MV-4-11 (cell line): ENCODE results near the gene PRKCQ.
"Not testable (repeated sequence)": the region's sequence is repeated elsewhere in the genome, so short reads cannot be mapped to it uniquely, and the experiment has no call there.

Experiments
- DNase-seq: peaks from one replicate; lab custom pipeline; 2025; lab: John Stamatoyannopoulos, UW

Gene PRKCQ

DNA sequence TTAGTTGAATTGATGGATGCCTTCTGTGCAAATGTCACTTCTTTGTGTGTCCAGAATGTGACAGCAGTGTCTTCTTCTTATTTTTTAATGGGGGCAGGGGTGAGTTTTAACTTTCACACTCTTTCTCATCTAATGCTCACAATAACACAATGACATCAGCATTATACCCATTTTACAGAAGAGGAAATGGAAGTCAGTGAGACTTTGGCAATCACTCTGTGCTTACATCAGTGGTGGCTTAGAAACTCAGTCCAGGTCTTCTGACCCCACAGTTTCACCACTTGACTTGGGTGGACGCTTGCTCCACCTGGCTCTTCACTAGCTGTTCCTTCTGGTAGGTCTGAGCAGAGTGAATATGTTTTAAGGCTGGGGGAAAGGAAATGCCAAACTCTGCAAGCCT lies 124.0 kb downstream of the PRKCQ start:
- no peak for DNase-seq

DNA sequence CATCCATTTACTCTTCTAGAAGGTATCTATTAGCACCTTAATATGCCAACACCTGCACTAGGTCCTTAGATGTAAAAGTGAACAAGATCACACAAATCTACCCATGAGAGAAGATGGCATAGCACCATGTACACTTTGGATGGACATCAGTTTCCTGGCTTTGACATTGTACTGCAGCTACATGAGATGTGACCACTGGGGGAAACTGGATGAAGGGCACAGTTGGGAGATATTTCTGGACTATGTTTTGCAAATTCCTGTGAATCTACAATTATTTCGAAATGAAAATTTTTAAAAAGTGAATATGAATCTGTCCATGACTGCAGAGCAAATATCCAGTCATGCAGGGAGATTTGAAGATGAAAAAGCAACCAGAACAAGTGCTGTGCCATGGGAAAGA lies 124.5 kb downstream of the PRKCQ start:
- no peak for DNase-seq

DNA sequence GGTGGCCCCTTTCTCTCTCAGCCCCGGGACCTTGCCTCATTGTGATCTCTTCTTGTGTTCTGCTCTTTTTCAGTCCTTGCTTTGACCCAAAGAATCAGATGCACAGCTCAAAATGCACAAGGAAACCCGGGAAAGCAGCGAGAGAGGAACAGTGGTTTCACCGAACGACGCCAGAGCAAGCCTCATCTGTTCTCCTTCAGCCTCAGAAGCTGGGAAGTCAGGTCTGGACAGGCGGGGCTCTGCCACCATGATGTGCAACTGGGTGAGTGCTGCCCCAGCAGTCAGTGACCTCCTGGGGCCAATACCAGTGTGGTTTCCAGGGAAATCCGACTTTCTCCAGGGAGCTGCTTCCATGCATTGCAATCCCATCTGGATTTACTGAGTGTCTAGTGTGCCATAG lies 133.4 kb downstream of the PRKCQ start:
- no peak for DNase-seq

DNA sequence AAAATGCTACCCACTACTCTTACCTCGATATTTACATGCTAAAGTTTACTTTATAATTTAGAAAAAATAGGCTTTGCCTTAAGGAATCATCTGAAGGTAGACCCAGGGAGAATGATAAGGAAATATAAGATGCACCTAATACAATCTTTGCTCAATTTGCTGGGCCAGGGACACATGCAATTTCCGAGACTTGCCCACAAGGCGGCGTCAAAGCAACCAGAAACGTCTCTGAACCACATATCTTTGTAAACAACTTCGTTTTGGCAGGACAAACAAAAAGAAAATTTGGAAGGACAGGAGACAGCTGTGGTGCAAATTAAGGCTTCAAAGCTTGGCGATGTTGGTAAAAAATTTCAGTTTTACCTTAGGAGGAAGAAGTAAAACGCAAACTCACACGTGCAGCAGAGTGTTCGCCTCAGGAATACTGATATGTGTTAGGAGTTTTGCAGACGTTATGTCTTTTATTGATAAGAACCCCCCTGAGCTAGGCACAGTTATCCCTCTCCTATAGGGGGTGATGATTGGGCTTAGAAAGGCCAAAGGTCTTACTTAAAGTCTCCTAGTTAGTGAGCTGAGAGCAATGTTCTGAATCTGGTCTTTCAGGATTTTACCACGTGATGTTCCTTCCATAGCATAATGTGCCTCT lies 134.3 kb downstream of the PRKCQ start:
- peak; percentile 52 for DNase-seq

DNA sequence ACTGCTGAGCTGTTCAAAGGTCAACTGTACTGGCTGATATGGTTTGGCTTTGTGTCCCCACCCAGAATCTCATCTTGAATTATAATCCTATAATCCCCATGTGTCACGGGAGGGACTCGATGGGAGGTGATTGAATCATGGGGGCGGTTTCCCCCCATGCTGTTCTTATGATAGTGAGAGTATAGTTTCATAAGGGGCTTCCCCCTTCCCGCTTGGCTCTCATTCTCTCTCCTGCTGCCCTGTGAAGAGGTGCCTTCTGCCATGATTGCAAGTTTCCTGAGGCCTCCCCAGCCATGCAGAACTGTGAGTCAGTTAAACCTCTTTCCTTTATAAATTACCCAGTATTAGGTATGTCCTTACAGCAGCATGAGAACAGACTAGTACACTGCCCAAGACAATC lies 140.2 kb downstream of the PRKCQ start:
- not testable (repeated sequence) for DNase-seq

DNA sequence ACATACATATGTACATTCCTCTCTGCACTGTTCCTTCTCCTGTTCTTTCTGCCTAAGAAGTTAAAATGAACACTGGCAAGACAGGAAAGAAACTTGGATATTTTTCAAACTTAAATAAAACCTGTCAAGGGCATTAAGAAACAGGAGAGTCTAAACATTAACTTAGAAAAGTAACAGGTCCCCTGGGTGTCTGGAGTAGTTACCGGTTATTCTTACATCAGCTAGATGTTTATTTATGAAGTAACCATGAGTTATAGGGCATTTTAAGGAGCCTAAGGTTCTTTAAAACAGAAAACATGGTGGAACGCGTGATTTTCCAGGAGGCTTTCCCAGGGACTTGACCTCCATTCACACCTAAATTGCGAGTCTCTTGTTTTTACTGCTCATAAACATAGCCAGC lies 148.2 kb downstream of the PRKCQ start:
- no peak for DNase-seq

DNA sequence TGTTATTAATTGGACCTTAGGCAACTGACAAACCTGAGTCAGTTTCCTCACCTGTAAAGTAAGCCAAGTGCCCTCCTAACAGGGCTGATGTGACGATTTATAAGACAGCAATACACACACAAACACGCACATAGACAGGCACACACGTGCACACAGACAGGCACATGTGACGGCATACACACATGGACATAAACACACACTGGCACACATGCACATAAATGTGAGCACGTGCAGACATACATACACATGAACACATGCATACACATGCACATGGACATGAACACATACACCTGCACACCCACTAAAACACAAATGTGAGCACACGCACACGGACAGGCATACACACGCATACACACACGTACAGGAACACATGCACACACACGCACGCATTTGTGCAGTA lies 148.9 kb downstream of the PRKCQ start:
- no peak for DNase-seq

DNA sequence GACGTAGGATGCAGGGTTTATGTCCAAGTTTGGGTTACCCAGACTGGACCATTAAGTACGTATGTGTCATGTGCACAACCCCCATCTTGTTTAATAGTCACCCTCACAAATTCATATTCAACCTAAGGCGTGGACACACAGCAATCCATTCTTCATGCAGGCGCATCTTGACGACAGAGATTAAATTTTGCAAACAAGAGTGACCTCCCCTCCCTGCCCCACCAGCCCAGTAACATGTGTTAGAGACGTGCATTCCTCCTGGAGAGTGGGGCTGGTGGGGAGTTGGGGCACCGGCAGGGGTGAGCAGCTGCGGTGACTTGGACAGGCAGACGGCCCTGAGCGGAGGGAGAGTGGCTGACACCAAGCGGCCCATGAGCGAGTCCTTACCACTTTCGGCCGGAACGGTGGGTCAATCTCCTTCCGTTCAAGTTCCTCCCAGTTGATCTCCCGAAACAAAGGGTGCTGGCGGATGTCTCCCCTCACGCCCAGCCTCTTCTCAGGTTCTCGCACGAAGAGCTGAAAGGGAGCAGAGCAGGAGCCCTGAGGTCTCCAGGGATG lies 149.6 kb downstream of the PRKCQ start:
- DNase-seq, result no peak

DNA sequence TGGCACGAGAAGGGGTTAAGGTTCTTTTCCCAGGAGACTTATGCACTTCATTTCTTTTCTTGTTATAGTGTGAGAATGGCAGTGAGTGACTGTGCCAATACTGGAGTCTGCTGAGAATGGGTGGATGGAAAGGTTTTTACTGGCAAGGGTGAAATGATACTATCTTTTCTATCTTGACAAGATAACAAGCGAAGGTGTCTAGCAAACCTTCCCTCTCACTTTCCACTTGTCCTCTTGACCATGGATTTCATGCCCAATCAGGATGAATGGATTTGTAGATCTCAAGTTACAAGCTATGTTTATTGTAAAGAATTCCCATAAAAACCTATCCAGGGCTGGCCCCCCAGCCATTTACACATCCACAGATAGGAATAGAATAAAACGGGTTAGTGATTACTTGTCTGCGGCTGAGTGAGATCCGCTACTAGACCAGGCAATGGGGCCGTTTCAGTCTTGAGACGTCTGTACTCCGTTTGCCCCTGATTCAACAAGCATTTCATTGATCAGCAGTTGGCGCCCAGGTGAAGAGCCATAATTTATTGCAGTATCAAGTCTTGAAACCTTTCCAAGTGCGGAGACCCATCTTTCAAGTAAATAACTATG lies 152.6 kb downstream of the PRKCQ start:
- no peak for DNase-seq

DNA sequence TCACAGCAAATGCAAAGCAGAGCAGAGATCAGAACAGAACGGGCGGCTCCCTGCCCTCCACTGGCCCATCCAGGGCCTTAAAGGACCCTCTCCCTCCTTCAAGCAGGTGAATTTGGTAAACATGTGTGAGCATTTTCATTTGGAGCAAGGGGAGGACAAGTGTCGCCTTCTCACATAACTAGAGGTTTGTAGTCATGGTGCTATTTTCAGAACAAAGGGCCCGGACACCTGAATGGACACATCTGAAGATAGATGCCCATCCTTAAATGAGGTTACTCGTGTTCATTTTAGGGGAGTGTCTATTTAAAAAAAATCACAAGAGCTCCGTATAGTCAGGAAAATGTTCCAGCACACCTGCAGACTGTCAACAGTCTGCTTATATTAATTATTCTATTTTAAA lies 153.8 kb downstream of the PRKCQ start:
- DNase-seq, result no peak

DNA sequence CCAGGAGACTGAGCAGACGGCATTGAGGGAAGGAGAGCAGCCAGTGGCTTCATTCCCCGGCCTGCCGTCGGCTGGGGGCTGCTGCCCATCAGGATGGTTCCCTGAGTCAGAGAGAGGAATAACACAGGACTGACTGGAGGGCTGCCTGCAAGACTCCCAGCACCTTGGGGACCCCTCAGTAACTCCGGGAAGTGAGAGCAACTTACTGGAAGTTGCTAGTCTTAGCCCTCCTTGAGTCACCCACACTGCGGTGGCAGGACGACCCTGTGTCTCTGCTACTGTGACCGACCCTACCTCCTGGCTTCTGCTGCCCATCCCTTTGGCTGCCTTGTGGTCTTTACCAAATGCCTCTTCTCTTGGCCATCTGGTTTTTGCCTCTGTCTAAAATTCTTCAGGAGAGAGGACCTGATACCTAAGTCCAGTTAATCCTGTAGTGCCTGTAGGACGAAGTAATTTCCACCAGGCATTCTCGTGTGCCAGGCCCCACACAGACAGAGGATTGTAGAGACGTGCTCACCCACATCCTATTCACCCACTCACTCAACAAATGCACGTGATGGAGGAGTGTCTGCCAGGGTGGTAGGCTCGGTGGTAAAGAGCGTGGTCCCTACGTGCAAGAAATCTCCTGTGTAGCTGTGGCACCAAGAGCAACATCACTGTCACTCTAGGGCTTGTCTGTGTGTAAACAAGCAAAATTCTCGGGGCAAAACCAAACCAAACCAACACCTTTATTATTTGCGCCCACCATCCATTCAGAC lies 156.5 kb downstream of the PRKCQ start:
- no peak for DNase-seq

DNA sequence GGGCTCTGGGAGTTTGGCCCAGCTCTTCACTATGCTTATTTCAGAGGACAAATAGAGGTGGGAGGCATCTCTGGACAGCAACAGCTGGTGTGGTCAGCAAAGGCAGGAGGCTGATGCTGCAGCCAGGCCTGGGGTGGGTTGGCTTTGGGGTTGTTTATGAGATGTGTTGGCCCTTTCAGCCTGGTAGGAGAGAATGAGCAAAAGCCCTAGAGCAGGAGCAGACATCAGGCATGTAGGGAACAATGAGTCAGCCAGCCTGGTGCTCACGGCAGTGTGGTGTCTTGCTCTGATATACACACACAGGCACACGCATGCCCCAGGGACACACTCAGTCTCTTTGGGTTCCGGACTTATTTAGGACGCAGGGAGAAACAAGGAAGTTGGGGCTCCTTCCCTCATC lies 157.1 kb downstream of the PRKCQ start:
- no peak for DNase-seq

DNA sequence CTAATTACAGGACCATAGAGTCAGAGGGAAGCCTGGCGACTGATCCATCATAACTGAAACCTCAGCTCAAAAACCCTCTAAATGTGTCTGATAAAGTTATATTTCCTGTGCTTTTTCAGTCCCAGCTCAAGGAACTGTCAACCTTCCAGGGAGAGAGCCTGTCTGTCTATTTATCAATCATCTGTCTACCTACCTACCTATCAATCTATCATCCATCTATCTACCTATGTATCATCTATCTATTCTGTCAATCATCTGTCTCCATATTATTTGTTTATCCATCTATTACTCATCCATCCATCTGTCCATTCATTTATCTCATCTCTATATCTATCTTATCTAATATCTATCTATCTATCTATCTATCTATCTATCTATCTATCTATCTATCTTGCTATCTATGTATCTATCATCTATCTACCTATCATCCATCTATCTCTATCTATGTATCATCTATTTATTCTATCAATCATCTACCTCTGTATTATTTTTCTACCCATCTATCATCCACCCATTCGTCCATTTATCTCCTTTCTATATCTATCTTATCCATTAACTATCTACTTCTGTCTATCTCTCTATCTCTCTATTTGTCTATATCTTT lies 161.4 kb downstream of the PRKCQ start:
- no peak for DNase-seq

DNA sequence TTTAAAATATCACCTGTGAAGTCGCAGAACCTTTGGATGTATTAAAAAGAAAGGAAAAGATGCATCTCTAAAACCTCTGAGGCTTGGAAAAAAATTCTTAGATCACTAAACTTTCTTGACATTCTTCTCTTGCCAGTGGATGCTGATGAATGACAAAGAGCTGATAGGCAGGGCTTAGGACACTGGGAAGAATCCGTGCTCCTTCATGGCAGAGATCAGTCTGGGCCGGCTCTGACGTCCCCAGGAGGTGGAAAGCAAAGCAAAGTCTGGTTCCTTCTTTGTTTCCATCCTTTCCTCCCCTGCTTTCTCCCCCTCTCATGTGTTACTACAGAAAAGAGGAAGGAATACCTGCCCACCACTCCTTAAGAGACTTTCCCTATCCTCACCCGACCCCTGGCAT lies 161.9 kb downstream of the PRKCQ start:
- DNase-seq, result no peak

DNA sequence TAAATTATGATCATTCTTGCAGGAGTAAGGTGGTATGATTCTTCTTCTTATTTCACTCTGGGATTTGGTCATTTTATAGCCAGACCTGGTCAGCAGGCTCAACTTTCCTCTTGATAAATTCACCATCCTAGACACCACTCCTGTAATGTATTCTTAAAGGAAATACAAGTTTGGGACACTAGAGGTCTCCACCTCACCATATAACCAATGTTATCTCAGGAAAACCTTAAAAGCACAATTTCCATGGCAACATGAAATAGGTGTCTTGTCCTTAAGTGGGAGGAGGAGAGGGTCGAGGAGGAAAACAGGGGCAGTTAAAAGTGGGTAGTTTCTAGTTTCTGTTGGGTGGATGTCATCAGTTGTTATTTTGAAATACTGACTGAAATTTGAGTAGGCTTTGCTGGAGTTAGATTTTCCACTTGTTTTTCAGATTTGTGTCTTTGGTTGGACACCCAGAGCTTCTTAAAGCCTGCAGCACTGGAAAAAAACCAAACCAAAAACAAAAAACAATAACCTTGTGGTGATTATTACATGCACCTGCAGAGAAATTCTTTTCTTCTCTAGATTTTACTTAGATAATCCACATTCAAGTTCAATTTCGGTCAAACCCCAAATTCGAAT lies 163.1 kb downstream of the PRKCQ start:
- DNase-seq, result peak; percentile 47

DNA sequence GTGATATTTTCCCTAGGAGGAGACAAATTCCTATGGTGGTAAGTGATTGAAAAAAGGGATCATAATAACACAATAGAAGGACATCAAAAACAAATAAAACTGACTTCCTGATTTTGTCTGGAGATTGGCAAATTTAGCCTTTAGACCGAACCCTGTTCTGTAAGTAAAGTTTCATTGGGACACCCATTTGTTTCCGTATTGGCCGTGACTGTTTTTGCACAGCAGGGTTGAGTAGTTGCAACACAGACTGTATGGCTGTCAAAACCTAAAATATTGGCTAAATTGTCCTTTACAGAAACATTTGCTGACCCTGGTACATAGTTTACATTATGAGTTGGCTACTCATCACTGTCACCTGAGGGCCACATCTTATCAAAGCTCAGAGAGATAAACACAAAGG lies 168.6 kb downstream of the PRKCQ start:
- peak; percentile 44 for DNase-seq

DNA sequence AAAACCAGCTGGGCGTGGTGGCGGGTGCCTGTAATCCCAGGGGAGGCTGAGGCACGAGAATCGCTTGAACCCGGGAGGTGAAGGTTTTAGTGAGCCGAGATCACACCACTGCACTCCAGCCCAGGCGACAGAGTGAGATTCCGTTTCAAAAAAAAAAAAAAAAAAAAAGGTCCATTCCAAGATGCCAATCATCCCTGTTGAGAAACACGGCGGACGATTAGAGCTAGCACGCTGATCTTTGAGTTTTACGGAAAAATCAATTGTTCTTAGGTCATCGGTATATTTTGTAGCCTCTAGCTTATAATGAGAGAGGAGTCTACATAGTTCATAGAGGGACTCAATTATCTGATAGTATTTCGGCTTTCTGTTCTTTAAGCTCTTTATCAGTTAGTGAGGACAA lies 169.2 kb downstream of the PRKCQ start:
- DNase-seq, result no peak

DNA sequence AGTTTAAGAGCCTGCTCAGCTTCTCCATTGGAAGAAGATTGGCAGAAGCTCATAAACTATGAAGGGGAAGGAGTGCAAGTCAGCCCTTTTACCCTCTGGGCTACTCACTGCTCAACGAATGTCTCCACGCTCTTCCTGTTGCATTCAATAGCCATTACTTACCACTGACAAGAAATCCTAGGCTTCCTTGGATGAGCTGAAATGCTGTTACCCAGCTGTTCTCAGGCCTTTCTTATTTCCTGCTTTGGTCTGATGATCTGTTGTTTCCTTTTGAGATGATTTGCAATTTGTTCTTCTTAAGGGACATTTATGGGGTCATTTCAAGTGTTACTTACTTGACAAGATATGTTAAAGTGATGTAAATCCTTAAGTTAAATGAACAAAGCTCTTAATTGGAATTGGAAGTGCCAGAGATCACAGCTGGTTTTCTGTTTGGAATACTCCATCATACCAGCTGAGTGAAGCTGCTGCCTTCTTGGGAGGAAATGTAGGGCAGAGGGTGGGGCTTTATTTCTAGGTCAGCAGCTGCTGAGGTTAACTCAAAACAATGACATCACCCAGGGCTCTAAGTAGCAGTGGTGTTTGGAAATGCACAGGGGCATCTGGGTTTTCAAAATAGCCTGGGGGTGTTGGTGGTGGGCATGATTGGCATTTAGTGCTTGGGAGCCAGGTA lies 170.0 kb downstream of the PRKCQ start:
- peak; percentile 21 for DNase-seq

DNA sequence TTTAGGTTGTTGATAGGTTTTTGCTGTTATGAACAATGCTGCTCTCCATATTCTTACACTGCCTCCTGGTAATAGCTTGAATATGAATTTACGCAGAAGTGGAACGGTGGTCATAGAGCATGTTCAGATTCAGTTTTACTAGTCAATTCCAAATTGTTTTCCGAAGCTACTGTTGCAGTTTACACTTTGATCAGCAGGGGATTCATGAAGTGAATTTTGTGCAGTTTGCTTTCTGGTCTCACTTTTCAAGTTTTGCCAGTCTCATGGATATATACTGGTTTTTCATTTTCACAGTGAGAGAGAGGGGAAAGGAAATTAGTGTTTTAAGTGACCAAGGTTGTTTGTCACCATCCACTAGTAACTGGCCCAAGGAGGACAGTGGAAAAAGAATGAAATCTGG lies 171.3 kb downstream of the PRKCQ start:
- no peak for DNase-seq

DNA sequence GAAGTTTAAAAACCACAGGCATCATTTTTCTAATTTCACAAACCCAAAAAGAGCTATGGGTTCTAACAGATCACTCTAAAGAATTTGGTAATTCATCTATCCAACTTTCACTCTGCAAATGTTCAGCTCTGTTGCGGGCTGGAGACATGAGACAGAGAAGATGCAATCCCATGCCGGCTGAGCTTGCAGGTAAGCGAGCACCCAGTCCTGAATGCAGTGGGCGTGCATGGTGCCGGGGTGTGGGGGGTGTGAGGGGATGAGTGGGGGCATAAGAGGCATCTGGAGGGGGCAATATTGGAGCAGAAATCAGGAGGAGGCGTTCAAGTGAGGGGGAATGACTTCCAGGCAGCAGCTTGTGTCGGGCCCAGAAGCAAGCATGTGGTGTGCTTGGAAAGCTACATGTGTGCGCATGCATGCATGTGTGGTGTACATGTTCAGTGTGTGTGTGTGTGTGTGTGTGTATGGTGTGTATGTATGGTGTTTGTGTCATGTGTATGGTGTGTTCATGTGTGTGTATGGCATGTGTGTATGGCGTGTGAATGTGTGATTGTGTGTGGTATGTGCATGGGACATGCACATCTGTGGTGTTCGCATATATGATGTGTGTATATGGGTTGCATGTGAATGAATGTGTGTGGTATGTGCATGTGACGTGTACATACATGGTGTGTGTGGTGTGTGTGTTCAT lies 172.9 kb downstream of the PRKCQ start:
- no peak for DNase-seq
